Medulla oblongata (tissue), 1 donor: ENCODE data around the gene STARD3NL.

Source experiments
- DNase-seq: peaks from one replicate; pipeline ENCODE4 v3.0.0-alpha.2; 2015; ENCODE audit errors: extremely low spot score

STARD3NL gene

GRCh38 chr7:38182450-38182849 is 4.4 kb downstream of the STARD3NL start:
- DNase-seq = no peak

GRCh38 chr7:38185395-38186307 is 7.6 kb downstream of the STARD3NL start:
- DNase-seq = no peak

GRCh38 chr7:38186593-38187314 is 8.7 kb downstream of the STARD3NL start:
- DNase-seq = no peak

GRCh38 chr7:38187794-38188440 is 9.9 kb downstream of the STARD3NL start:
- no peak for DNase-seq

- no peak for DNase-seq
These were observed 11.3 kb downstream of the STARD3NL start for GRCh38 chr7:38189231-38189938.

GRCh38 chr7:38190011-38190410 is 12.0 kb downstream of the STARD3NL start:
- DNase-seq = no peak

- DNase-seq = no peak
These were observed 13.7 kb downstream of the STARD3NL start for GRCh38 chr7:38191791-38192190.

- no peak for DNase-seq
These were observed 14.3 kb downstream of the STARD3NL start for GRCh38 chr7:38192327-38192726.

- no peak for DNase-seq
These were observed 18.0 kb downstream of the STARD3NL start for GRCh38 chr7:38195804-38196595.

GRCh38 chr7:38198366-38198765 is 20.3 kb downstream of the STARD3NL start:
- DNase-seq = no peak

GRCh38 chr7:38199154-38199553 is 21.1 kb downstream of the STARD3NL start:
- no peak for DNase-seq

- no peak for DNase-seq
These were observed 21.7 kb downstream of the STARD3NL start for GRCh38 chr7:38199782-38200181.

- no peak for DNase-seq
These were observed 28.0 kb downstream of the STARD3NL start for GRCh38 chr7:38206071-38206470.

- no peak for DNase-seq
These were observed 29.8 kb downstream of the STARD3NL start for GRCh38 chr7:38207843-38208242.

- no peak for DNase-seq
These were observed 33.4 kb downstream of the STARD3NL start for GRCh38 chr7:38211486-38211885.

GRCh38 chr7:38211940-38212339 is 33.9 kb downstream of the STARD3NL start:
- DNase-seq = peak; percentile 81

- DNase-seq = no peak
These were observed 37.1 kb downstream of the STARD3NL start for GRCh38 chr7:38215115-38215514.

- DNase-seq = peak; percentile 94
These were observed 38.0 kb downstream of the STARD3NL start for GRCh38 chr7:38215735-38216670.

- no peak for DNase-seq
These were observed 39.6 kb downstream of the STARD3NL start for GRCh38 chr7:38217672-38218071.

- DNase-seq = no peak
These were observed 42.4 kb downstream of the STARD3NL start for GRCh38 chr7:38220452-38220851.
